RCC 7860 (cell line): ENCODE data around the gene KIF2C.
"Not testable (repeated sequence)": the region's sequence is repeated elsewhere in the genome, so short reads cannot be mapped to it uniquely, and the experiment has no call there.

Experiments used
- DNase-seq: peaks from one replicate; pipeline ENCODE4 v3.0.0-alpha.2; 2015; ENCODE audit warnings: low spot score
- FAIRE-seq: peaks from 2 replicates; lab custom pipeline; 2012; peaks lifted over from hg19 to GRCh38; lab: Jason Lieb, UNC

The KIF2C gene

GRCh38 chr1:44810101-44810761 lies 70.6 kb downstream of the KIF2C start:
- DNase-seq: peak; percentile 86
- FAIRE-seq: peak; percentile 79

- not testable (repeated sequence) for DNase-seq, FAIRE-seq
Measured at GRCh38 chr1:44810762-44811105, 71.1 kb downstream of the KIF2C start.

- no peak for DNase-seq
Measured at GRCh38 chr1:44811234-44811633, 71.6 kb downstream of the KIF2C start.

GRCh38 chr1:44812822-44813543 lies 73.3 kb downstream of the KIF2C start:
- DNase-seq: no peak
- no peak for FAIRE-seq

More at GRCh38 chr1:44811234-44811633, 71.6 kb downstream of the KIF2C start:
- no peak for FAIRE-seq

GRCh38 chr1:44815926-44816325 lies 76.3 kb downstream of the KIF2C start:
- FAIRE-seq, DNase-seq: not testable (repeated sequence)

- no peak for FAIRE-seq
Measured at GRCh38 chr1:44817307-44817706, 77.7 kb downstream of the KIF2C start.

More at GRCh38 chr1:44817307-44817706, 77.7 kb downstream of the KIF2C start:
- no peak for DNase-seq
